Breast epithelium (tissue), 3 donors: ENCODE measurements around the gene MT1F.

Experiments used
- POLR2A ChIP-seq: fragments of 450-650 bp; IDR thresholded peaks from one replicate; pipeline ENCODE4 v1.6.1; 2016; ENCODE audit warnings: antibody characterized with exemption, mild to moderate bottlenecking, moderate library complexity
- TF ChIP-seq, protein P1 (sequence below), 3 donors: fragments of 450-650 bp; IDR thresholded peaks; one replicate each; pipeline ENCODE4 v1.5.1; 2016 to 2017; ENCODE audit warnings: antibody characterized with exemption in 3 of 3, mild to moderate bottlenecking in 3 of 3, moderate library complexity in 3 of 3

- TF ChIP-seq, protein P1, sequence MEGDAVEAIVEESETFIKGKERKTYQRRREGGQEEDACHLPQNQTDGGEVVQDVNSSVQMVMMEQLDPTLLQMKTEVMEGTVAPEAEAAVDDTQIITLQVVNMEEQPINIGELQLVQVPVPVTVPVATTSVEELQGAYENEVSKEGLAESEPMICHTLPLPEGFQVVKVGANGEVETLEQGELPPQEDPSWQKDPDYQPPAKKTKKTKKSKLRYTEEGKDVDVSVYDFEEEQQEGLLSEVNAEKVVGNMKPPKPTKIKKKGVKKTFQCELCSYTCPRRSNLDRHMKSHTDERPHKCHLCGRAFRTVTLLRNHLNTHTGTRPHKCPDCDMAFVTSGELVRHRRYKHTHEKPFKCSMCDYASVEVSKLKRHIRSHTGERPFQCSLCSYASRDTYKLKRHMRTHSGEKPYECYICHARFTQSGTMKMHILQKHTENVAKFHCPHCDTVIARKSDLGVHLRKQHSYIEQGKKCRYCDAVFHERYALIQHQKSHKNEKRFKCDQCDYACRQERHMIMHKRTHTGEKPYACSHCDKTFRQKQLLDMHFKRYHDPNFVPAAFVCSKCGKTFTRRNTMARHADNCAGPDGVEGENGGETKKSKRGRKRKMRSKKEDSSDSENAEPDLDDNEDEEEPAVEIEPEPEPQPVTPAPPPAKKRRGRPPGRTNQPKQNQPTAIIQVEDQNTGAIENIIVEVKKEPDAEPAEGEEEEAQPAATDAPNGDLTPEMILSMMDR (IDR thresholded peaks at IDR 0.05) = no peak
- TF ChIP-seq POLR2A = no peak
Observed at GRCh38 chr16:56647641-56648431, 9.9 kb upstream of the MT1F start.
